ENCODE measurements around the gene MFSD6. TPM values are rescaled to one million over a fixed set of nuclear protein-coding genes. Genes with fewer than 3 reads are reported as not detected.
A peak's percentile ranks its signal among the peaks of the same experiment; 100 is the strongest.
"Not testable (repeated sequence)": the region's sequence is repeated elsewhere in the genome, so short reads cannot be mapped to it uniquely, and the experiment has no call there.

Gene MFSD6
- total RNA-seq, 1 donor from 2014 or later = 1.5 TPM

DNA sequence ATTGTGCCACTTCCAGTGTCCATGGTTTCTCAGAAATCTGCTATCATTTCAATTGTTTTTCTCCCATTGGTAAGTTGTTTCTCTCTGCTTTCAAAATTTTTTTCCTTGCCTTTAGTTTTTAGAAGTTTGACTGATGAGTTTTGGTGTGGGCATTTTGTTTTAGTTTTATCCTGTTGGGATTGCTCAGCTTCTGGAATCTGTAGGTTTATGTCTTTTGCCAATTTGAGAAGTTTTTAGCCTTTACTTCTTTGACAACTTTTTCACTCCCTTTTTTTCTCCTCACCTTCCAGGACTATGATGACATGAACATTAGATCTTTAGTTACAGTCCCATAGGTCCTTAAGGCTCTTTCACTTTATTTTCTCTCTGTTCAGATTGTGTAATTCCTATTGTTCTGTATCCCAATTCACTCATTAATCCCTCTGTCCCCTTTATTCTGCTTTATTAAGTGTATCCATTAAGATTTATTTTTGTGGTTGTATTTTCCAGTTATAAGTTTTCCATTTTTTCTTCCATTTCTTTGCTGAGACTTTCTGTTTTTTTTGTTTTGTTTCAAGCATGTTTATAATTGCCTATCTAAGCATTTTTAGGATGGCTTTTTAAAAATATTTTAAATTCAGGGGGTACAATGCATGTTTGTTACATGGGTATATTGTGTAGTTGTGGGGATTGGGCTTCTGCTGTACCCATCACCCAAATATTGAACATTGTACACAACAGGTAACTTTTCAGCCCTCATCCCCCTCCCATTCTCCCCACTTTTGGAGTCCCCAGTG lies 17.9 kb downstream of the MFSD6 start:
- Mint-ChIP-seq H3K27me3 (ENCODE audit: low read depth) (peaks cover 11% of the 10 kb centered on the region), H3K4me3 (no peak overlapping the region), H3K27ac (ENCODE audit: unreplicated experiment) (peak overlapping the region; percentile 30), H3K4me1 (no peaks in the 10 kb centered on the region), H3K36me3 (ENCODE audit: low read depth) (peaks cover 3% of the 10 kb centered on the region), H3K9me3 (peaks cover 9% of the 10 kb centered on the region)
- no peak for TF ChIP-seq CTCF (conservative IDR thresholded peaks at IDR 0.05)
- no peak for DNase-seq (ENCODE audit: low read depth, low spot score)

GRCh38 chr2:190430866-190431265 lies 22.7 kb downstream of the MFSD6 start:
- H3K36me3 Mint-ChIP-seq (ENCODE audit: low read depth); DNase-seq (ENCODE audit: low read depth, low spot score); H3K9me3 Mint-ChIP-seq; H3K4me3 Mint-ChIP-seq; H3K27ac Mint-ChIP-seq (ENCODE audit: unreplicated experiment); H3K4me1 Mint-ChIP-seq; H3K27me3 Mint-ChIP-seq (ENCODE audit: low read depth): not testable (repeated sequence)

GRCh38 chr2:190431907-190432306 lies 23.8 kb downstream of the MFSD6 start:
- Mint-ChIP-seq H3K4me3 (no peak overlapping the region), H3K4me1 (no peaks in the 10 kb centered on the region), H3K9me3 (peaks cover 7% of the 10 kb centered on the region), H3K36me3 (ENCODE audit: low read depth) (peaks cover 6% of the 10 kb centered on the region), H3K27me3 (ENCODE audit: low read depth) (no peaks in the 10 kb centered on the region), H3K27ac (ENCODE audit: unreplicated experiment) (no peak overlapping the region)
- TF ChIP-seq CTCF (conservative IDR thresholded peaks at IDR 0.05) = no peak
- DNase-seq (ENCODE audit: low read depth, low spot score) = no peak

DNA sequence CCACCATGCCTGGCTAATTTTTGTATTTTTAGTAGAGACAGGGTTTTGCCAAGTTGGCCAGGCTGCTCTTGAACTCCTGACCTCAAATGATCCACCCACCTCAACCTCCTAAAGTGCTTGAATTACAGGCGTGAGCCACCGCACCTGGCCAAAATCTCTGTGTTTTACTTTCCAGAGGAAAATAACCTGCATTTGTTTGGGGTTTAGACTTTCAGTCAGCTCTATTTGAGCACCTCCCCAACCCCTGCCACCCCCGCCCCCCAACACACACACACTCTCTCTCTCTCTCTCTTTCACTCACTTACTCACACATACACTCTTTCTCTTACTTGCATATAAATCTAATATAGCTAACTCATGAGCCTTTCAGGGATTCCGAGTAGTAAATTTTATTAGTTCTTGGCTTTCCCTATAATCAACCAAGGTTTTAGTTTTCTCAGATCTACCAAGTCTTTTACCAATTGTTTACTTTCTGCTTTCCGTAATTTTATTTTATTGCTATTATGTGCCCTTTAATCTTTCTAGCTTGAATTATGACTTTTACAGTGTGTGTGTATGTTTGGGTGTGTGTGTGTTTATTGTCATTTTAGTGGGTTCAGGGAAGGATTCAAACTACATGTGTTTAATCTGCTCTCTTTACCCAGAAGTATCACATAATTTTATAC lies 24.5 kb downstream of the MFSD6 start:
- peaks cover 6% of the 10 kb centered on the region for H3K36me3 Mint-ChIP-seq (ENCODE audit: low read depth)
- TF ChIP-seq CTCF (conservative IDR thresholded peaks at IDR 0.05) = no peak
- H3K27me3 Mint-ChIP-seq (ENCODE audit: low read depth) = no peaks in the 10 kb centered on the region
- no peak for DNase-seq (ENCODE audit: low read depth, low spot score)
- peaks cover 7% of the 10 kb centered on the region for H3K9me3 Mint-ChIP-seq
- no peaks in the 10 kb centered on the region for H3K4me1 Mint-ChIP-seq
- H3K4me3 Mint-ChIP-seq = no peak overlapping the region
- H3K27ac Mint-ChIP-seq (ENCODE audit: unreplicated experiment) = no peak overlapping the region

DNA sequence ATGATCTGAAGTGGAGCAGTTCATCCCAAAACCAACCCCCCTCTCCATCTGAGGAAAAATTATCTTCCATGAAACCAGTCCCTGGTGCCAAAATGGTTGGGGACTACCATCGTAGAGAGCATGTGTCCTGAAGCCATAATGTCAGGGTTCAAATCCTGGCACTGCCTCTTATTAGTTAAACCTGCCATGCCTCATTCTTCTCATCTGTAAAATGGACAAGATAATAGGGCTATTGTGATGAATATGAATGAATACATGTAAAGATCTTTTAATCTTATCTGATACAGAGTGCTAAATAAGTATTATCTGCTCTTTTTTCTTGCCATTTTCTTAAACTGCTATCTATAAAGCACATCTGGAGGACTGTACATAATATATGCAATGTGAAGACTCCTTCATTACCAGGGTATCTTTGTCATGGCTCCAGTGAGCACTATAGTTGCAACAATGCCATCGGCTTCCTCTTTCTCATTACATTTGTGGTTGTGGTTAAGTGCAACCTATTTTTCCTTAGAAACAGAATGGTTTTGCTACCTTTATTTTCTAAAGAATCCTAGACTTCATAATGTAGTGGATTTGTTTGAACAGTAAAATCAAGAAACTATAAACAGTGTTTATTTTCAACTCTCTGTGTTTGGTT lies 27.0 kb downstream of the MFSD6 start:
- no peak for TF ChIP-seq CTCF (conservative IDR thresholded peaks at IDR 0.05)
- Mint-ChIP-seq H3K27ac (ENCODE audit: unreplicated experiment) (no peak overlapping the region), H3K36me3 (ENCODE audit: low read depth) (peaks cover 2% of the 10 kb centered on the region), H3K4me1 (no peaks in the 10 kb centered on the region), H3K4me3 (no peak overlapping the region), H3K9me3 (peaks cover 2% of the 10 kb centered on the region), H3K27me3 (ENCODE audit: low read depth) (no peaks in the 10 kb centered on the region)
- no peak for DNase-seq (ENCODE audit: low read depth, low spot score)

- Mint-ChIP-seq H3K9me3 (peaks cover 2% of the 10 kb centered on the region), H3K4me3 (no peak overlapping the region), H3K27ac (ENCODE audit: unreplicated experiment) (no peak overlapping the region), H3K4me1 (no peaks in the 10 kb centered on the region), H3K27me3 (ENCODE audit: low read depth) (no peaks in the 10 kb centered on the region), H3K36me3 (ENCODE audit: low read depth) (peaks cover 2% of the 10 kb centered on the region)
- no peak for DNase-seq (ENCODE audit: low read depth, low spot score)
- no peak for TF ChIP-seq CTCF (conservative IDR thresholded peaks at IDR 0.05)
Measured at GRCh38 chr2:190436557-190436956, 28.4 kb downstream of the MFSD6 start.
